Forelimb muscle (tissue), 1 donor: ENCODE measurements around the gene CCR8. TPM values are rescaled to one million over a fixed set of nuclear protein-coding genes. Genes with fewer than 3 reads are reported as not detected.
"Not testable (repeated sequence)": the region's sequence is repeated elsewhere in the genome, so short reads cannot be mapped to it uniquely, and the experiment has no call there.

Experiments
- DNase-seq: peaks from one replicate; pipeline ENCODE4 v3.0.0-alpha.2; 2013; ENCODE audit warnings: low read depth
- polyA plus RNA-seq: library from polyadenylated mRNA; unstranded; fragments of 120-200 nt; gene quantifications from one replicate; pipeline ENCODE4 v1.2.1, GENCODE V29; 2013; ENCODE audit not compliant: insufficient read length

Gene CCR8
- polyA plus RNA-seq, 1 donor: not detected

DNA sequence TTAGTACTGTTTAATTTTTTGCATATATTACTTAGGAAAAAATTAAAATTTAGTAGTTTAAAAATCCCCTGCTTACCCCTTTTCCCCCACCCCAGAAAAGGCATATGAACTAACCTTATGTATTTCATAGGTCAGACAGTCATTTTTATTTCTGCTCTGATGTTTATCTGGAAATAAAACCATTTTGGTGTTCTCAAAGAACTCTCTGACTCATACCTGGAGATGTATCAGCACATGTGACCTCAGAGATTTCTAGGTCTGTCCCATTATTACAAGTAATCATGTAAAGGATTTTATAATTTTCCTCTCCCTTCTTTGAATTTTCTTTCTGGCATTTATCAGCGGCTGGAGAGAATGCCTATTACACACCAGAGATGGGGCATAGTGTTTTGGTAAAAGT lies 14.1 kb upstream of the CCR8 start:
- DNase-seq: no peak

DNA sequence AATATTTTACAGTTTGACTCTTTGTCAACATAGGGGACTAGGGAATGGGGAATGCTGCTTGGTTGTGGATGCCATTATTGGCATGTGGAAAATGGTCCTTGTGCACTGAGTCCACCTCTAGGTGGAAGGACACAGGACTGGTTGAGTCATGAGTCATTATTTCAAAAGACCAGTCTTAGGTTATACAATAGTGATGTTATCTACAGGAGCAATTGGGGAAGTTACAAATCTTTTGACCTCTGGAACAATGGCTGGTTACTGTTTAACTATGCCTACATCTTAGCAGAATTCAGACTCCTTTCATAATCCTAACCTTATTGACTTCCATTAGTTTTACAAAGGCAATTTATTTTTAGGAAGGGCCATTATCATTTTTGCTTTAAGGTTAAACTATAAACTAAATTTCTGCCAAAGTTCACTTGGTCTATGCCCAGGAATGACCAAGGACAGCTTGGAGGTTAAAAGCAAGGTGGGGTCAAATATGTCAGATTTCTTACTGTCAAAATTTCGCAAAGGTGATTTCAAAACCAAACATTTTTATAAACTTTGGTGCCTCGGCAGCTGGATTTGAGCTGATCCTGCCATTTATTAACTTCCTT lies 11.8 kb upstream of the CCR8 start:
- DNase-seq: no peak

DNA sequence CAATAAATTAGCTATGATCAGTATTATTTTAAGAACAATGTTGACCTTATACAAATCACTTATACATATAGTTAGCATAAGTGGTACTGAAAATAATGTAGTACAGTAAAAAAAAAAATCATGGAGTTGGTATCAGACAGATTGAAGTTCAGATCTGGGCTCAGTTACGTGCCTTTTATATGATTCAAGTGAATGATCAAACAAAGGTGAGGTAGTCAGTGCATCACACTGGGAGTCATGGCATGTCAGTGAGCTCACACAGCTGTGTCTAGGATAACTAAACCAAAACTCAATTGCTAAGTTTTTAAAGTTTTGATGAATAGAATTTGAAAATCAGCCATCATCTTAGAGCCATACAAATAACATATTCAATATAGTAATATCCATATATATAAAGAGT lies 11.2 kb upstream of the CCR8 start:
- DNase-seq: no peak

DNA sequence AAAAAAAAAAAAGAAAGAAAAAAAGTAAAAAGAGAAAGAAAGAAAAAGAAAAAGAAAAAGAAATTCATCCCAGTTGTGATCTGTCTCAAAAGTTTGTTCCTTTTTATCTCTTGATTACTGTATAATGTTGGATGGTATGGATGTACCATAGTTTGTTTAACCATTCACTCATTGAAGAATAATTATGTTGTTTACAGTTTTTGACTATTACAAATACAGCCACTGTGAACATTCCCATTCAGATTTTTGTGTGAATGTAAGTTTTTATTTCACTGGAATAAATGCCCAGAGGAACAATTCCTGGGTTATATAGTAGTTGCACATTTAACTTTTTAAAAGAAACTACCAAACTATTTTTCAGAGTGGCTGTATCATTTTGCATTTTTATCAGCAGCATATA lies 10.3 kb upstream of the CCR8 start:
- no peak for DNase-seq

DNA sequence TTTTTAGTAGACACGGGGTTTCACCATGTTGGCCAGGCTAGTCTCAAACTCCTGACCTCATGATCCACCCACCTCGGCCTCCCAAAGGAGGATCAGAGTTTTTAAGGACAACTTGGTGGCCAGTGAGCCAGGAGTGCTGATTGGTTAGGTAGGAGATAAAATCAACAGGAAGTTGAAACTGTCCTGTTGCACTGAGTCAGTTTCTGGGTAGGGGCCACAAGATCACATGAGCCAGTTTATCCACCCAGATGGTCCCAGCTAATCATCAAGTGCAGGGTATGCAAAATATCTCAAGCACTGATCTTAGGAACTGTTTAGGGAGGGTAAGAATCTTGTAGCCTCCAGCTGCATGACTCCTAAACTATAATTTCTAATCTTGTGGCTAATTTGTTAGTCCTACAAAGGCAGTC lies 7.9 kb upstream of the CCR8 start:
- not testable (repeated sequence) for DNase-seq

DNA sequence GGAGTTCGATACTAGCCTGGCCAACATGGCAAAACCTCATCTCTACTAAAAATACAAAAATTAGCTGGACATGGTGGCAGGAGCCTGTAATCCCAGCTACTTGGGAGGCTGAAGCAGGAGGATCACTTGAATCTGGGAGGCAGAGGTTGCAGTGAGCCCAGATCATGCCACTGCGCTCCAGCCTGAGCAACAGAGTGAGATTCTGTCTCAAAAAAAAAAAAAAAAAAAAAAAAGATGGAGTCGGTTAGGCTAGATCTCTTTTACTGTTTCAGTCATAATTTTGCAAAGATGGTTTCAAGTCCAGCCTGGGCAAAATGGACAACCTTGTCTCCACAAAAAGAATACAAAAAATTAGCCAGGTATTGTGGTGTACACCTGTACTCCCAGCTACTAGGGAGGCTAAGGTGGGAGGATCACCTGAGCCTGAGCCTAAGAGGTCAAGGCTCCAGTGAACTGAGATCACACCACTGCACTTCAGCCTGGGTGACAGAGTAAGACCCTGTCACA lies 7.2 kb upstream of the CCR8 start:
- DNase-seq: not testable (repeated sequence)

DNA sequence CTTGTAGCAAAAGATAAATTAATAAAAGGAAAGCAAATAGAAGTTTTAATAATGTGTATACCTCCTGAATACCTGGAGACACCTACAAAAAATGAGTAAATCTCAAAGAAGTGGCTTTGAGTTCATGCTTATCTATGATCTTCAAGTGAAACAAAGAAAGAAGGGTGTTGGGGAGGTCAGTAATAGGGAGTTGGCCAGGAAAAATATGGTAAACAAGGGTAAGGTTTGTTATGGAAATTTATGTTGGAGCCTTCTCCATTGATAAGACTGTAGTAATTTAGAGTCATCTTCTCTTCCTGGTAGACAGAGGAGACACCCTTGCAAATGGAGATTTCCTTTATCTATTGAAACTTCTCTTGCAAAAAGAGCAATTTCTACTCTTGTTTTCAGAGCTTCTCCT lies 6.6 kb upstream of the CCR8 start:
- DNase-seq: no peak

DNA sequence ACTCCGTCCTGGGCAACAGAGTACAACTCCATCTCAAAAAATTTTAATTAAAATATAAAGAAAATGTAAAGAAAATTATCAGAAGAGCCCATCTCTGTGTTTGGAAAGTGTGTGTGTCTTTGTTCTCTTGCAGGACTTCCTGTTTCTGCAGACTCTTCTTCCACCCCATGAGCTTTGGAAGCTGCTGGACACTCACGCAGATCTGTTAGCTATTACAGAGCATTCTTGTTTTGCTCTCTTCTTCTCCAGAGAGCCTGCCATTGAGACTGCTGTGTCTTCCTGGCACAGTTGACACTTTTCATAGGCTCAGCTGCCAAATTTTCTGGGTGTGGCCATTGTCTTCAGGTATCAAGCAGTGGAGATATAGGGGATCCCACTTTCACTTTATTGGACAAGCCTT lies 6.0 kb upstream of the CCR8 start:
- DNase-seq: no peak

DNA sequence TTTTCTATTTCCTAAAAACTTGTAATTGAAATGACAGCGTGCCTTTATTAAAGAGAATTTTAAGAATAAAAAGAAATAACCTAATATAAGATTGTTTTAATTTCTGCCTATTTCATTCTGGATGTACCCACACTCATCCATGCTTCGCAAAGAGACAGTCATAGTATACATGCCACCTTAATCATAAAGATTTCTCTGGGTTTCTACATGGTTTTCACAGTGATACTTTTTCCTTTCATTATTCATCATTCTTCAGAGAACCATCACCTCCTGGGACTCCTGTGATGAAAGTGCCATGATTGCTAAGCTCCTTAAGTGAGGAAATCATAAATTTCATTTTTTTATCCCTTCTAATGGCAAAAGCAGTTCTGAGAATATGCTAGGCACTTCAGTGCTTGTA lies 4.3 kb upstream of the CCR8 start:
- DNase-seq: no peak

DNA sequence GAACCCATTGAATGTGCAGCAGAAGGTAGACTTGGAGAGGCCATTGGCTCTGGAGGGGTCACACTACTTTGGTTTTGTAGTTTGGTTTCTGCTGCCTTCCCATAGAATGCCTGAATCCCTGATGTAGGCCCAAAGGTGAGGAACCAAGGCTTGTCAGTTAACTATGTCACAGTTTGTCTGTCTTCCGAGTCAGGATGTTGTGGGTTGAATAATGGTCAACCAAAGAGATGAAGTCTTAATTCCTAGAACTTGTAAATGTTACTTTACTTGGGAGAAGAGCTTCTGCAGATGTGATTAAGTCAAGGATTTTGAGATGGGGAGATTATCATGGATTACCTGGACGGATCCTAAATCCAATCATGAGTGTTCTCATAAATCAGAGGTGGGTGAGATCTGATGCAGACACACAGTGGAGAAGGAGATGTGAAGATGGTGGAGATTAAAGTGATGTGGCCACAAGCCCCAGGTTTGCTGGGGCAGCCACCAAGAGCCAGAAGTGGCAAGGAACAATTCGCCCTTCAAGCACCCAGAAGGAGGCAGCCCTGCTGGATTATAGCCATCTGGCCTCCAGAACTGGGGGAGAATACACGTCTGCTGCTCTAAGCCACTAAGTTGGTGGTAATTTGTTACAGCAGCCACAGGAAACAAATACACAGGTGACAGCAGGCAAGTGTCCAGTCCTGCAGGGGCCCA lies 2.3 kb upstream of the CCR8 start:
- no peak for DNase-seq

DNA sequence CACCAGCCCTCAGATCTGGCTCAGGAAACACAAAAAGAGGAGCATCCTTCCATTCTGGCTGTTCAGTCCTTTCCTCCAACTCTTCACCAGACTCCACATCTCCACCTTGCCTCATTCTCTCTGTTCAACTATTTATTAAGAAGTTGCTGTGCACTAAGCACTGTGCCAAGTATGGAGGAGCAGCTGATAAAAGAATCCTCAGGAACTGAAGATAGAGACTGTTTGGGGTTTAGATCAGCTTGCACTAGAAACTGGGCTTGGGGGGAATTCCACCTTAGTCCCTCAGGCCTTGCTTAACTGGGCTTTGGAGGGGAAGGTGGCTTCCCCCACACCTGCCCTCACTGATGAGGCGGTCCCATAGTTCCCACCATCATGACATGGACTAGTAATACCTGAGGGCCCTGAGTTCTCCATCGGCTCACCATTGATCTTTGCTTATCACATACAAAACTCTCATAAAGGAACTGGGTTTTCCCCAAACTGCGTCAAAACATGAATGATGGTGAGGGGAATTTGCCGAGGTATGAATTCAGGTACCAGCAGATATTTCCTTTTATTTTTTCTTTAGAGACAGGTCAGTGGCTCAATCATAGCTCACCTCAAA lies 1.7 kb upstream of the CCR8 start:
- DNase-seq: no peak

DNA sequence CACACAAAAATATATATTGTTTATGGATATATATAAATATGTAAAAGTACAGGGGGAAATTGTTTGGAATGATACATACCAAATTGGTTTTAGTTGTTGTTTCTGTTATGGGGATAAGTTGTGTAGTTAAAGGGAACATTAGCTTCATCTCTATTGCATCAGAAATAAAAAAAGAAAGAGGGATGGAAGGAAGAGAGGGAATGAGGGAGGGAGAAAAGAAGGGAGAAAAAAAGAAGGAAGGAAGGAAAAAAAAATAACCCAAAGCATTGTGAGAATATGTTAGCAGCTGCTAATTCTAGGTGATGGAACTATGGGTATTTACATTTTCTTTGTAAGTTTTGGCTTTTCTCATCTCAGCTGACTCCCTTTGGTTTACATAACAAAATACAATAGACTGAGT lies 1.3 kb downstream of the CCR8 start:
- DNase-seq: no peak

DNA sequence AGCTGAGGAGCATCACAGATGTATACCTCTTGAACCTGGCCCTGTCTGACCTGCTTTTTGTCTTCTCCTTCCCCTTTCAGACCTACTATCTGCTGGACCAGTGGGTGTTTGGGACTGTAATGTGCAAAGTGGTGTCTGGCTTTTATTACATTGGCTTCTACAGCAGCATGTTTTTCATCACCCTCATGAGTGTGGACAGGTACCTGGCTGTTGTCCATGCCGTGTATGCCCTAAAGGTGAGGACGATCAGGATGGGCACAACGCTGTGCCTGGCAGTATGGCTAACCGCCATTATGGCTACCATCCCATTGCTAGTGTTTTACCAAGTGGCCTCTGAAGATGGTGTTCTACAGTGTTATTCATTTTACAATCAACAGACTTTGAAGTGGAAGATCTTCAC lies 3.0 kb downstream of the CCR8 start:
- no peak for DNase-seq

DNA sequence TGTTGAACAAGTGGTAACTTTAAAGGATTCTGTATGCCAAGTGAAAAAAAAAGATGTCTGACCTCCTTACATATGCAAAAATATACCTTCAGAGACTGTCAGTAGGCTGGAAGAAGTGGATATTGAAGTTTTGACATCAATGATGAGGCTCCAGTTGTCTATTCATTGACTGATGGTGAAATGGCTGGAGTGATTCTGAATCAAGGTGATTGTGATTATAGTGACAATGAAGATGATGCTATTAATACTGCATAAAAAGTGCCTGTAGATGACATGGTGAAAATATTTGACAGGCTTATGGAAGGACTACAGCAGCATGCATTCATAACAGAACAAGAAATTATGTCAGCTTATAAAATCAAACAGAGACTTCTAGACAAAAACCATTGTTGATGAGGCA lies 4.1 kb downstream of the CCR8 start:
- DNase-seq: no peak

DNA sequence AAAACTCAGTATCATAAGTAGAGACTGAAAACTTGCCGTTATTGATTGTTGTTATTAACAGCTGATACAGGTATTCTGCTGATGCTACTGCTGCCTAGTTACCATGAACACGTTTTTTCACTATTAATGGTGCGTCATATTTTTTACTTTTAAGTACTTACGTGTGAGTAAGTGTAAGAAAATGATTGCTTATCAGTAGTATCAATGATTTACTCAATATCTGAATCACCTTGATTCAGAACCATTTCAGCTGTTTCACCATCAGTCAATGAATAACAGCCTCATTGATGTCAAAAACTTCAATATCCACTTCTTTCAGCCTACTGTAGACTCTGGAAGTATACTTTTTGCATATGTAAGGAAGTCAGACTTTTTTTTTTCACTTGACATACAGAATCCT lies 4.7 kb downstream of the CCR8 start:
- no peak for DNase-seq

DNA sequence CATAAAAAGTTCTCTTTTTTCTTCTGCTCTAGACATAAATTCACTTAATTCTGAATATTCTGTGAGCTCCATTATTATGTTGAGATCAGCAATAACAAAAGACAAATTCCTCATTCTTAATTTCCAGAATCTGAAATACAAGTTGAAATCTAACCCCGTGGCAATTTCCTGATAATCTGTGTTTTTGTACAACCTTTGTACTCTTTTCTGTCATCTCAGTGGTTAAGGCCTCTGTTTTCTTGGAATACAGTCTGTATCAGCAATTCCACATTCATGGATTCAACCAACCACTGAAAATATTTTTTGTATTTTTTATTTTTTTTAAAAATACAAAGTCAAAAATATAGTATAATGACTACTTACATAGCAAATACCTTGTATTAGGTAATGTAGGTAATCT lies 8.7 kb downstream of the CCR8 start:
- DNase-seq: no peak

DNA sequence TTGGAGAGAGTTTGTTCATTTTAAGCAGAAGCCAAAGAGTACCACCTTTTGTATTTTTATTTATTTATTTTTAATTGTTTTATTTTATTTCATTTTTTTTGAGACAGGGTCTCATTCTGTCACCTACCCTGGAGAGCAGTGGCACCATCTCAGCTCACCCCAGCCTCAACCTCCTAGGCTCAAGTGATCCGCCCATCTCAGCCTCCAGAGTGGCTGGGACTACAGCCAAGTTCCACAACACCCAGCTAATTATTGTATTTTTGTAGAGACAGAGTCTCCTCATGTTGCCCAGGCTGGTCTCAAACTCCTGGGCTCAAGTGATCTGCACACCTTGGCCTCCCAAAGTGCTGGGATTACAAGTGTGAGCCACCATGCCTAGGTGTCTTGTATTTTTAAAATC lies 9.6 kb downstream of the CCR8 start:
- DNase-seq: no peak

DNA sequence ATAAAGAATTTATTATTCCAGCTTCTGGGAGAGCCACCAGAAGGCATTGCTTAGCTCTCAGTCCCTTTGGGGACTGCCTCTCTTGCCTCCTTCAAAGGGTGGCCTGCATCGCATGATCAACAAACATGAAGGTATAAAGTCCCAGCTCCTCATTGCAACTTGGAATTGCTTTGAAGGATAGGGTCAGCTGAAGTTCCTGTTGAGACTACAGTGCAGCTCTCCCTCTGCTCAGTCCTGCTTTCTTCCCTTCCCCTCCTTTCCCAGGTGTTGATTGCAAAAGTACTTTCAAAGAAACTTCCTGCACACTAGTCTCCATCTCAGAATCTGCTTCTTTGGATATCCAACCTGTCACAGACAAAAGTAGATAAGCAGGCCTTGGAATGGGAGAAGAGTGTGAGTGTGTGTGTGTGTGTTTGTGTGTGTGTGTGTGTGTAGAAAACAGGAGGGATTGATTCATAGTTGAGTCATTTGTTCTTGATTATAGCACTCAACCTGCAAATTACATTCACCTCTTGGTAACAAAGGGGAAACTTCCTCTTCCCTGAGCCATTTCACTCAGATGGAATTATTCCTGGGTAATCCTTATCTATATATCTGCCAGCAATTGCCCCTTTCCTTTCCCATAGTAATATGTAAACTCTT lies 13.7 kb downstream of the CCR8 start:
- no peak for DNase-seq

DNA sequence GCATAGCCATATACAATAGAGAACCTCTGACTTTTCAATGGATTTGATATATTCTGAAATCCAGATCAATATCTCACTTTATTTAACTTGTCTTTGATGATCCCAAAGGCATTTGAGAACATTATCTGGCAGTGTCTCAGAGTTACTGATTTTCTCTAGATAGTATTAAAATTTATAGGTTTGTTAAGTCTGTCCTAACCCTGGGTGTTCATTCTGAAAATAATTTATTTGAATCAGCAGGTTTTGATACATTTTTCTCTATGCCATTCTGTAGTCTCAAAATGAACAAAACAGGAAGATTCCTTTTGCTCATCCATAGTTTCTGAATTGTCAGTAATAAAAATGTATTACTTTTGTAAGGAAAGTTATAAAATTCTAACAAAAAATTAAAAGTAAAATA lies 14.3 kb downstream of the CCR8 start:
- DNase-seq: no peak

DNA sequence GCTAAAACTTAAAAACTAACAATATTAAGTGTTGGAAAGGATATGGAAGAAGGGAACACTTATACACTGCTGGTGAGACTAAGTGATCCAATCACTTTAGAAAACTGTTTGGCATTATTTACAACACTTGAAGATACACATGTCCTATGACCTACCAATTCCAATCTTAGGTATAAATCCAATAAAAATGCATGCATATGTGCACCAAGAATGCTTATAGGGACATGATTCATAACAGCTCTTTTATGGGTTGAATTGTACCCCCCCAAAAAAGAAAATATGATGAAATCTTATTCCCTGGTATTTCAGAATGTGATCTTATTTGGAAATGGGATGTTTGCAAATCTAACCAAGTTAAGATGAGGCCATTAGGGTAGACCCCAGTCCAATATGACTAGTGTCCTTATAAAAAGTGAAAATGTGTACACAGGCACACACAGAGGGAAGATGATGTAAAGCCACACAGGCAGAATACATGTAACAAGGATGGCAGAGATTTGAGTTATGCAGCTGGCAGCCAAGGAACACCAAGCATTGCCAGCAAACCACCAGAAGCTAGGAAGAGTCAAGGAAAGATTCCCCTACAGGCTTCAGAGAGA lies 15.3 kb downstream of the CCR8 start:
- no peak for DNase-seq

DNA sequence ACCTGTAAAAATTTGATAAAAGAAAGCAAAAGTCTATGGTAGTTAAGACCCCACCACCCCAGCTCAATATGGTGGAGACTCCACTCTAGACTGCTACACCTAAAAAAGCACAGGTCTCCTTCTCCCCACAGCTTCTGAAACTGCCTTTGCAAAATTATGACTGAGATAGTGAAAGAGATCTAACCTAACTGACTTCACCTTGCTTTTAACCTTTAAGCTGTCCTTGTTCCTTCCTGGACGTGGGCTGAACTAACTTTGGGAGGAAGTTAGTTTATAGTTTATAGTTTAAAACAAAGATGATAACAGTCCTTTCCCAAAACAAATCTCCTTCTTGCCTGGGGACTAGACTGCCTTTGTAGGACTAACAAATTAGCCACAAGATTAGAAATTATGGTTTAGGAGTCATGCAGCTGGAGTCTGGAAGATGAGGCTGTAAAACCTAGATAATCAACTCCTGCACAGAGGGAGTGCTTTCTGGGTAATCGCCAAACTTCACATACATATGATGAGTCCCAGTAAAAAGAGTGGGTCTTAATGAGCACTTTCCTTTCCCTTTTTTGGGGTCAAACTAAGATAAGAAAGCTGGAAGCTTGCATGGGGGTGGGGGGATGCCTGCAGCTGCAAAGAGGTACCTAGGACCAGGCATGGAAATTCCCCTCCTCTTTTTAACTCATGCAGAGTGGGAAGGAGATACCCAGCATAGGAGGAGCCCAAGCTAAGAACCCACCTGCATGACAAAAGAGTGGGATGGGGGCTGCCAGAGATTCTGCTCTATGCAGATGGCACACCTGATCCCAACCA lies 17.5 kb downstream of the CCR8 start:
- DNase-seq: no peak

DNA sequence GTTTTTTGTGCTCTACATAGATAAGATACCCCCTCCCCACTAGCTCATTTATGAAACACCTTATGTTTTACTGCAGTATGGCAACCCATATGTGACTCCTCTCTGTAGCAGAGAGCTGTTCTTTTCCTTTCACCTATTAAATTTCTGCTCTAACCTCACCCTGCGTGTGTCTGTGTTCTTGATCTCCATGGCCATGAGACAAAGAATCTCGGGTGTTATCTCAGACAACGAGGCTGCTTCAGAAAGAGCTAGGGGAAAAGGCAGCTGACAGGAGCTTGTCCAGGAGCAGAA lies 18.0 kb downstream of the CCR8 start:
- DNase-seq: no peak
